OCI-LY1 (cell line): ENCODE data around the gene TRABD2B.

Source experiments
- CTCF ChIP-seq: fragments of 200-600 bp; sonication (generic), shearing (Covaris generic); IDR thresholded peaks from 2 replicates; pipeline ENCODE4 v1.5.1; 2017; ENCODE audit warnings: mild to moderate bottlenecking, antibody characterized with exemption, low read length, moderate library complexity, mixed read lengths
- EZH2 ChIP-seq: fragments of 200-600 bp; sonication (generic), shearing (Covaris generic); IDR thresholded peaks from 2 replicates; pipeline ENCODE4 v1.8.0; 2017; ENCODE audit warnings: borderline replicate concordance, mixed run types, mild to moderate bottlenecking, antibody characterized with exemption, low read length, moderate library complexity, mixed read lengths

- TF ChIP-seq CTCF (no peak), EZH2 (no peak)
Measured at GRCh38 chr1:47948126-47948525, 49.1 kb downstream of the TRABD2B start.
